IPS-18a (cell line): ENCODE measurements around the gene SIAH2.
A peak's percentile ranks its signal among the peaks of the same experiment; 100 is the strongest.

Experiments used
- H3K27ac ChIP-seq: one replicate; pipeline ENCODE4 v1.5.1; 2013; ENCODE audit warnings: low read length
- H3K27me3 ChIP-seq: one replicate; pipeline ENCODE4 v1.6.1; 2013; ENCODE audit warnings: mild to moderate bottlenecking, low read length; ENCODE audit not compliant: control insufficient read depth, insufficient read depth
- H3K36me3 ChIP-seq: one replicate; pipeline ENCODE4 v1.6.1; 2013; ENCODE audit warnings: low read depth, low read length; ENCODE audit not compliant: control insufficient read depth
- H3K4me1 ChIP-seq: one replicate; pipeline ENCODE4 v1.6.1; 2013; ENCODE audit warnings: low read depth, low read length; ENCODE audit not compliant: control insufficient read depth
- H3K4me3 ChIP-seq: one replicate; pipeline ENCODE4 v1.5.1; 2013; ENCODE audit warnings: low read length
- H3K9ac ChIP-seq: one replicate; pipeline ENCODE4 v1.6.1; 2013; ENCODE audit warnings: mild to moderate bottlenecking, low read length, moderate library complexity
- H3K9me3 ChIP-seq: one replicate; pipeline ENCODE4 v1.6.1; 2013; ENCODE audit warnings: low read depth, low read length; ENCODE audit not compliant: control insufficient read depth

SIAH2 gene

GRCh38 chr3:150771600-150771999 is 8.6 kb upstream of the SIAH2 start:
- H3K9ac ChIP-seq, result no peak overlapping the region
- no peaks in the 10 kb centered on the region for H3K4me1 ChIP-seq
- H3K27me3 ChIP-seq, result no peaks in the 10 kb centered on the region
- no peaks in the 10 kb centered on the region for H3K9me3 ChIP-seq
- H3K4me3 ChIP-seq, result no peak overlapping the region
- H3K27ac ChIP-seq, result no peak overlapping the region
- no peaks in the 10 kb centered on the region for H3K36me3 ChIP-seq

- Histone ChIP-seq H3K9ac (no peak overlapping the region), H3K36me3 (no peaks in the 10 kb centered on the region), H3K4me1 (peaks cover 8% of the 10 kb centered on the region)
Measured at GRCh38 chr3:150770681-150771080, 7.7 kb upstream of the SIAH2 start.

GRCh38 chr3:150766742-150767141 is 3.8 kb upstream of the SIAH2 start:
- Histone ChIP-seq H3K4me1 (peaks cover 9% of the 10 kb centered on the region), H3K9ac (no peak overlapping the region), H3K36me3 (no peaks in the 10 kb centered on the region), H3K9me3 (no peaks in the 10 kb centered on the region), H3K27me3 (peaks cover 32% of the 10 kb centered on the region), H3K4me3 (no peak overlapping the region), H3K27ac (no peak overlapping the region)

More at GRCh38 chr3:150770681-150771080, 7.7 kb upstream of the SIAH2 start:
- H3K9me3 ChIP-seq, result no peaks in the 10 kb centered on the region
- no peak overlapping the region for H3K27ac ChIP-seq
- H3K27me3 ChIP-seq, result peaks cover 1% of the 10 kb centered on the region
- no peak overlapping the region for H3K4me3 ChIP-seq

- no peak overlapping the region for H3K4me3 ChIP-seq
- no peaks in the 10 kb centered on the region for H3K36me3 ChIP-seq
- no peaks in the 10 kb centered on the region for H3K9me3 ChIP-seq
- H3K27ac ChIP-seq, result no peak overlapping the region
- H3K9ac ChIP-seq, result no peak overlapping the region
- H3K27me3 ChIP-seq, result peaks cover 38% of the 10 kb centered on the region
- H3K4me1 ChIP-seq, result peaks cover 14% of the 10 kb centered on the region
Measured at GRCh38 chr3:150765949-150766720, 3.2 kb upstream of the SIAH2 start.

- Histone ChIP-seq H3K36me3 (no peaks in the 10 kb centered on the region), H3K27ac (no peak overlapping the region), H3K9ac (no peak overlapping the region), H3K9me3 (no peaks in the 10 kb centered on the region), H3K4me1 (peaks cover 15% of the 10 kb centered on the region), H3K4me3 (no peak overlapping the region), H3K27me3 (peaks cover 46% of the 10 kb centered on the region)
Measured at GRCh38 chr3:150764967-150765366, 2.0 kb upstream of the SIAH2 start.

GRCh38 chr3:150764566-150764965 is 1.6 kb upstream of the SIAH2 start:
- no peaks in the 10 kb centered on the region for H3K36me3 ChIP-seq
- H3K27ac ChIP-seq, result no peak overlapping the region
- no peak overlapping the region for H3K9ac ChIP-seq
- H3K4me3 ChIP-seq, result no peak overlapping the region
- peaks cover 15% of the 10 kb centered on the region for H3K4me1 ChIP-seq
- H3K9me3 ChIP-seq, result no peaks in the 10 kb centered on the region
- H3K27me3 ChIP-seq, result peaks cover 46% of the 10 kb centered on the region

GRCh38 chr3:150763841-150764483 is 993 bp upstream of the SIAH2 start:
- Histone ChIP-seq H3K4me1 (peaks cover 15% of the 10 kb centered on the region), H3K9me3 (no peaks in the 10 kb centered on the region), H3K36me3 (no peaks in the 10 kb centered on the region), H3K27ac (no peak overlapping the region), H3K4me3 (peak overlapping the region; percentile 74), H3K27me3 (peaks cover 46% of the 10 kb centered on the region), H3K9ac (peak overlapping the region; percentile 41)

GRCh38 chr3:150762662-150763121 is 277 bp downstream of the SIAH2 start:
- Histone ChIP-seq H3K4me1 (peaks cover 15% of the 10 kb centered on the region), H3K9ac (peak overlapping the region; percentile 49), H3K36me3 (no peaks in the 10 kb centered on the region), H3K27me3 (peaks cover 46% of the 10 kb centered on the region), H3K9me3 (no peaks in the 10 kb centered on the region), H3K27ac (no peak overlapping the region), H3K4me3 (peak overlapping the region; percentile 74)

GRCh38 chr3:150761831-150762661 is 923 bp downstream of the SIAH2 start:
- H3K9ac ChIP-seq, result peak overlapping the region; percentile 49

GRCh38 chr3:150760431-150761200 is 2.4 kb downstream of the SIAH2 start:
- H3K4me3 ChIP-seq, result peak overlapping the region; percentile 74

More at GRCh38 chr3:150761831-150762661, 923 bp downstream of the SIAH2 start:
- no peaks in the 10 kb centered on the region for H3K36me3 ChIP-seq
- H3K4me1 ChIP-seq, result peaks cover 18% of the 10 kb centered on the region
- H3K9me3 ChIP-seq, result no peaks in the 10 kb centered on the region
- H3K27ac ChIP-seq, result no peak overlapping the region
- peak overlapping the region; percentile 74 for H3K4me3 ChIP-seq
- H3K27me3 ChIP-seq, result peaks cover 46% of the 10 kb centered on the region

GRCh38 chr3:150759947-150760346 is 3.0 kb downstream of the SIAH2 start:
- Histone ChIP-seq H3K9ac (no peak overlapping the region), H3K27me3 (peaks cover 37% of the 10 kb centered on the region), H3K4me1 (peaks cover 9% of the 10 kb centered on the region), H3K27ac (no peak overlapping the region), H3K36me3 (no peaks in the 10 kb centered on the region), H3K4me3 (no peak overlapping the region), H3K9me3 (no peaks in the 10 kb centered on the region)

More at GRCh38 chr3:150760431-150761200, 2.4 kb downstream of the SIAH2 start:
- Histone ChIP-seq H3K9ac (no peak overlapping the region), H3K9me3 (no peaks in the 10 kb centered on the region), H3K27ac (no peak overlapping the region), H3K4me1 (peaks cover 10% of the 10 kb centered on the region), H3K36me3 (no peaks in the 10 kb centered on the region), H3K27me3 (peaks cover 44% of the 10 kb centered on the region)
